ENCODE data around the gene CRTC3.

CRTC3 gene

DNA sequence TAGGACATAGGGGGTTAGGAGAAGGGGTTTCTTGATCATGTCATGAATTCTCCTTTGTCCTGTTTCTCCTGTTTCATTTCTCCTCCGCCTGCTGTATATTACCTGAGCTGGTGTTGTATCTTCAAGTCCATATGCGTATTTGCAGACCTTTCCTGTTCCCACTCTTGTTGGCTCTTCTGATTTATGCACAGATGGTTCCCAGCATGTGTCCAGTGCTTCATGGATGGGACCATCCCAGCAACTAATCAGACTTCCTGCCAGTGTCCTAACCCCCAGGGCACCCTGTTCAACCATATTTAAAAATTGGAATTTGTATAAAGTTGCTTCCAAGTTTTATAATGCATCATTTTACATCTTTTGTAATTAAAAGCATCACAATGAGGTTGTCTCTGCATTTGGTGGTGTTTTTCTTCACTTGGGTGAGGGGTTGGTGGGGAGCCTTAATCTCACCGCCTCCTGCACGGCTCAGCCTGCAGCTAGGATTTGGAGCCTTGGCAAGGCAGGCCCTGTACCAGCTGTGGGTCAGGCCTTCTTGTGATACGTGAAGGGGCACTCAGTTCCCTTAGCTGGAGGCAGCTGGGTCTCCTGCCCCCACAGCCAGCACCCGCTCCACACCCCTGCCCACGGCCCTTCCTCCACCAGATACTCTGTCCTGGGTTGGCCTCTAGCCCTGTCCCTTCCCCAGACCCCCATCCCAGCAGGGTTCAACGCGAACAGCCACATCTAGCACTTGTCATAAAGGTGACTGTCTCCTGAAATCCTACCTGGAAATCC is 115.4 kb downstream of the CRTC3 start:
- no peak overlapping the region for H3K27ac ChIP-seq
- TF ChIP-seq CTCF (IDR thresholded peaks at IDR 0.05) (no peak), ZFX (IDR thresholded peaks at IDR 0.05; ENCODE audit: borderline replicate concordance) (no peak)

- no peak overlapping the region for H3K27ac ChIP-seq
- TF ChIP-seq CTCF (IDR thresholded peaks at IDR 0.05): no peak
- no peak for TF ChIP-seq ZFX (IDR thresholded peaks at IDR 0.05; ENCODE audit: borderline replicate concordance)
Observed at GRCh38 chr15:90645873-90646575, 116.3 kb downstream of the CRTC3 start.

GRCh38 chr15:90646662-90647305 is 117.1 kb downstream of the CRTC3 start:
- TF ChIP-seq CTCF (IDR thresholded peaks at IDR 0.05) (no peak), ZFX (IDR thresholded peaks at IDR 0.05; ENCODE audit: borderline replicate concordance) (no peak)
- no peak overlapping the region for H3K27ac ChIP-seq

- no peak overlapping the region for H3K27ac ChIP-seq
- TF ChIP-seq CTCF (IDR thresholded peaks at IDR 0.05): no peak
- no peak for TF ChIP-seq ZFX (IDR thresholded peaks at IDR 0.05; ENCODE audit: borderline replicate concordance)
Observed at GRCh38 chr15:90647326-90647725, 117.6 kb downstream of the CRTC3 start.

- TF ChIP-seq ZFX (IDR thresholded peaks at IDR 0.05; ENCODE audit: borderline replicate concordance): no peak
- peak; percentile 91 for TF ChIP-seq CTCF (IDR thresholded peaks at IDR 0.05)
- H3K27ac ChIP-seq: no peak overlapping the region
Observed at GRCh38 chr15:90648137-90649070, 118.7 kb downstream of the CRTC3 start.

DNA sequence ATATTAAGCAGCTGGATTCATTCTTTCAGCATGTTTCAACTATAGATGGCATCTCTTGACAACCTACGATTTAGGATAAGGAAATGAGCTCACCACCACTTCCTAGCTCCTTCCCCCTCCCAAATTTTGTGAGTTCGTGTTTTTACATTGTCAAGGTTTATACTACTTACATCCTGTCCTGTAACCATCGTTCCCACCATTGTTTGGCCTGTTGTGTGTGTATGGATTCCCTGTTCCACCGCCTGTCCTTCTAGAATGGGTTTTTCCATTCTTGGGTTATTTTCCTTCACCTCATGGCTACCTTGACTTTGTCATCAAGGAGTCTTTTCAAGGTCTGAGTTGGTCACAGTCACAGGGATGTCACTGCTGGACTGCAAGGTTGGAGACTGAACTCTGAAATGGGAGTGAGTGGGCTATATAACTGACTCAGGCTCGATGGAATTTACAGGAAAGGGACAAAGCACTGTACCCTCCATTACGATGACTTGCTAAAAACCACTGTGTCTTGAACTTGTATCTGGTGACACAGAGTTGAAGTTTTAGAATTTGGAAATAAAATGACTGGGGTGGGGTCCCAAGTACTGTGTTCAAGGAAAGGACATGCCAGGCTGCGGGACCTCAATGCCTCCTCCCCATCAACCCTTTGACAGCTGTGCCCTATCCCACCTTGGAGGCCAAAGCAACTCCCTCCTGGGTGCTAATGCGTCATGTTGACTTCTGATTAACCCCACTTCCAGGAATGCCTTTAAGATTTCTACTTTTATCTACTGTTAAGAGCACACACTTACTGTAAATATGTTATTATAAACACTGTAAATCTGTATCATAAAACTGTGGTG is 120.6 kb downstream of the CRTC3 start:
- no peak overlapping the region for H3K27ac ChIP-seq
- TF ChIP-seq ZFX (IDR thresholded peaks at IDR 0.05; ENCODE audit: borderline replicate concordance) (no peak), CTCF (IDR thresholded peaks at IDR 0.05) (no peak)

All from 22Rv1 (cell line).